IPS-18c (cell line): ENCODE measurements around the gene SIRPB1.

Experiments used
- H3K4me3 ChIP-seq: 2 replicates; pipeline ENCODE4 v1.7.0; 2013; ENCODE audit warnings: low read depth, mild to moderate bottlenecking, low read length, moderate library complexity; ENCODE audit not compliant: insufficient read depth
- H3K9me3 ChIP-seq: one replicate; pipeline ENCODE4 v1.6.1; 2013; ENCODE audit warnings: mild to moderate bottlenecking, low read length, moderate library complexity; ENCODE audit not compliant: control insufficient read depth, insufficient read depth

Gene SIRPB1

GRCh38 chr20:1619861-1620444 lies at the start of gene SIRPB1:
Gene SIRPB1, minus strand, starts transcription at chr20:1620009. Its CDS starts 65 bp downstream, at chr20:1619944.
- no peak within 1 kb of the TSS for H3K4me3 ChIP-seq
- H3K9me3 ChIP-seq, result no peaks in the 10 kb centered on the region

DNA sequence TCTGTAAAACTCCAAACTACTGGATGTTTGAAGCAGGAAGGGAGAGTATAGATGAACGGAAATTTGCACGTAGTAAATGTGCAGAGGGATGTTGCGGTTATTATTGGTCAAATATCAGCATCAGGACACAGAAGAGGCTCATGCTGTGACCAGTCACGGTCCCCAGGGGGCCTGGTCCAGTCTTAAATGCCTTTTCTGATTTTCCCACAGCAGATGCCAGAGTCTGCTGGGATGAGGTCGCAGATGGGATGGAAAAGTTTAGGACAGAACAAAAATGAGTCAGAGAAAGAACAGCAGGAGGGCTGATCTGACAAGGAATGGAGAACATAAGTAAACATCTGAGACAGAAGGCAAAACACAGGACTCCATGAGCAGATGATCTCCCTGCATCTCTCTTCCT lies 49.5 kb upstream of the SIRPB1 start:
- Histone ChIP-seq H3K9me3 (no peaks in the 10 kb centered on the region), H3K4me3 (no peak overlapping the region)

- Histone ChIP-seq H3K9me3 (no peaks in the 10 kb centered on the region), H3K4me3 (no peak overlapping the region)
Measured at GRCh38 chr20:1667502-1668085, 47.8 kb upstream of the SIRPB1 start.

- H3K9me3 ChIP-seq, result no peaks in the 10 kb centered on the region
- no peak overlapping the region for H3K4me3 ChIP-seq
Measured at GRCh38 chr20:1666802-1667201, 47.0 kb upstream of the SIRPB1 start.

- Histone ChIP-seq H3K9me3 (no peaks in the 10 kb centered on the region), H3K4me3 (no peak overlapping the region)
Measured at GRCh38 chr20:1665345-1665744, 45.5 kb upstream of the SIRPB1 start.

DNA sequence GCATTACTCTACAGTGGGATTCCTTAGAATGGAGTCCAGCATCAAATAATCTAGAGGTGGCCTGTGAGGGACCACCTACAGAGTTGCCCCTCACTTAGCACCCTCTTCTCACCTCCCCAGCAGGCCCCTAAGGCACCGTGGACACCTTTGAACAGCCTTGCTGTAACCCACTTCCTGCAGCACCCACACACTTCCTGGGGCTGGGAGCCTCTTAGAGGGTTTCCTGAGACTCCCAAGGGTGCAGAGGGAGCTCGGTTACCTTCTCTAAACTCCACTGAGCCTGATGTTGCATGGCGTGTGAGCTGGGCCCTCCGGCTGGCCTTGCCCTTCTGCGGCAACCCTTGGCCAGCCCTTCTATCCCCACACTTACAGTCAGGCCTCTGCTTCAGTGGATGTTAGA lies 45.1 kb upstream of the SIRPB1 start:
- H3K4me3 ChIP-seq, result no peak overlapping the region
- H3K9me3 ChIP-seq, result no peaks in the 10 kb centered on the region

DNA sequence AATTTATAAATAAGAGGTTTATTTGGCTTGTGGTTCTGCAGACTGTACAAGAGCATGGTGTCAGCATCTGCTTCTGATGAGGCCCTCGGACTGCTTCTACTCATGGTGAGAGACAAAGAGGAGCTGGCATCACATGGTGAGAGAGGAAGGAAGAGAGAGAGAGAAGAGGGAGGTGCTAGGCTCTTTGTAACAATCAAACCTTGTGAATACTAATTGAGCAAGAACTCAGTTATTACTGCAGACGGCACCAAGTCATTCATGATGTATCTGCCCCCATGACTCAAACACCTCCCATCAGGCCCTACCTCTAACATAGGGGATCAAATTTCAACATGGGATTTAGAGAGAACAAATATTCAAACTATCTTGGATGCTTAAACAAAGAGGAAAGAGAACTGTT lies 44.1 kb upstream of the SIRPB1 start:
- Histone ChIP-seq H3K9me3 (no peaks in the 10 kb centered on the region), H3K4me3 (no peak overlapping the region)

GRCh38 chr20:1661542-1662299 lies 41.9 kb upstream of the SIRPB1 start:
- Histone ChIP-seq H3K4me3 (no peak overlapping the region), H3K9me3 (no peaks in the 10 kb centered on the region)

DNA sequence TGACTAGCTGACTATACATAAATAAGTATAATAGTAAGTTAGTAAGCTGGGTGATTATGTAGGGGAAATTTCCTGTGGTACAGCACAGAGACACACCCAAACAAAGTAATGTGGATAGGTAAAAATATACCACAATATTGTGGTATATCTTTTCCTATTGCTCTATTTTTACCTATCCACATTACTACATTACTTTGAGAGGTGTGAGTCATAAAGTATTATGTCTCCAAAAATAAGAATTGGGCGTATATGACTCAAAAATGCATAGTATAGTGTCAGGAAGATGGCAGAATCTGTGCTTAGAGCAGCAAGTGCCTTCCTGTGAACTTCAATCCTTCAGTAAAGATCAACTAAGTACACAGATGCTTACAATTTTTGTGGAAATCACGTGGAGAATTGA lies 40.4 kb upstream of the SIRPB1 start:
- Histone ChIP-seq H3K9me3 (no peaks in the 10 kb centered on the region), H3K4me3 (no peak overlapping the region)

DNA sequence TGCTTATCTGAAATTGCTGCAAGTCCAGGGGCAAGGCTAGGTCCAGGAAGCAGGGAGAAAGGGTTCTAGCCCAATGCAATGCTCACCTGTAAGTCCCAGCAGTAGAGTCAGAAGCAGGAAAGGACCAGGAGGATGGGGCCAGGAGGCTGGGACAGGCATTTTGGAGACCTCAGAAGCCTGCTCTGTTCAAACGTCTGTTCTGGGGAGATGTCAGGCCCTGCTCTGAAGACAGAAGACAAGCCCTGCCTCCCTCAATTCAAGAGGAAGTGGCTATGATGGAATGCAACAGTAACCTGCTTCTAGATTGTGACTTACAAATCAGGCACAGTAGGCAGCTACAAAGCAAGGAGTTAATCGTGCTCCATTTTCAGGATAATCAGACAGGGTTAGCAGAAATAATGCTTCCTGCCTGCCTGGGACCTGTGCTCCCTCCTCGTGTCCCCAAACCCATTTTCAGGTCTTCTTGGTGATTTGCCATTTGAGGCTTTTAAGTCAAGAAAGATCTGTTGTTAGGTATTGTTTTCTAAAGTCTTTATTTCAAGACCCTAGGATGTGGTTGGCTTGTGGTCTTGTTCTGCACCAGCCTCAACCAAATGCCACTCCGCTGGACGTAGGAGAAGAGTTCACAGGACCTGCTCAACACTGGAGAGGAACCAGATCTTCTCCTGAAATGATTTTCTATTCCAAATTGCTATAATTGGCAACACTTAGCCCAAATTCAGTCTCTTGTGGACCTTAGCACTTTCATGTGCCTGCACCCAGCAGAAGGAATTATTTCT lies 37.9 kb upstream of the SIRPB1 start, which contains the start of gene SIRPG:
Gene SIRPG, minus strand, starts transcription at position 224 of the 779 bp plus-strand sequence. Its CDS starts 65 bp downstream, at position 159.
- no peak within 1 kb of the TSS for H3K4me3 ChIP-seq
- H3K9me3 ChIP-seq, result no peaks in the 10 kb centered on the region

GRCh38 chr20:1656844-1657243 lies 37.0 kb upstream of the SIRPB1 start:
- Histone ChIP-seq H3K9me3 (no peaks in the 10 kb centered on the region), H3K4me3 (no peak overlapping the region)

- no peak overlapping the region for H3K4me3 ChIP-seq
- H3K9me3 ChIP-seq, result no peaks in the 10 kb centered on the region
Measured at GRCh38 chr20:1654996-1655395, 35.2 kb upstream of the SIRPB1 start.

DNA sequence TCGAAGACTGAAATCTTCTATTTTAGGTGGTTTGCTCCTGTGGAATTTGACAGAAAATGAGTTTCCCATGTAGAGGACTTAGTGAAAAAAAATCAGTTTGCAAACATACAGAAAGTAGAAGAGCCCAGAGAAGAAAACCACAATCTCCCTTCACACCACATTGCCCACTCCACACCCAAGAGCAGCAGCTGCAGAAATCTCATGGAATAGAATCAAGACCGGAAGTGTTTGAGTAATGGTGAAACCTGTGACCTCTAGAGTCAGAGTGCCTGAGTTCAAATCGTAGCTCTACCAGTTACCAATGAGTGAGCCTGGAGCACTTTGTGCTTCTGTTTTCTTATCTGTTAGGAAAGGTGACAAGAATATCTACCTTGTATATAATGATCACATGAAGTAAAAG lies 33.2 kb upstream of the SIRPB1 start:
- Histone ChIP-seq H3K9me3 (no peaks in the 10 kb centered on the region), H3K4me3 (no peak overlapping the region)

DNA sequence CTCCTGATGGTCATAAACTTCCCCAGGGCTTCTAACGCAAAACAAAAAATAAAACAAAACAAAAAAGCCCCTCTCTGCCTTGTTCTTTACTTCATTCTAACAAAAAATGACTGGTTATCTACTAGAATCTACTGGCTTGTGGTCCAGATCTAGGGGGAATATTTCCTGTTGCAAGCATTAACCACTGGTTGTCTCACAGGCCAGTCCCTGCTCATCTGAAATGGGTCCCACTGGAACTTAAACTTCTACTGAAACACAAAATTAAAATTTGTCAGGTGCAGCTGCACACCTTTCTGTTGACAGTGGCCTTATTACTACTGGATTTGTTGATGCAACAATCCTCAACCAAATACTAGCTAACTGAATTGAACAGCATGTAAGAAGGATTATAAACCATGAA lies 32.3 kb upstream of the SIRPB1 start:
- no peaks in the 10 kb centered on the region for H3K9me3 ChIP-seq

DNA sequence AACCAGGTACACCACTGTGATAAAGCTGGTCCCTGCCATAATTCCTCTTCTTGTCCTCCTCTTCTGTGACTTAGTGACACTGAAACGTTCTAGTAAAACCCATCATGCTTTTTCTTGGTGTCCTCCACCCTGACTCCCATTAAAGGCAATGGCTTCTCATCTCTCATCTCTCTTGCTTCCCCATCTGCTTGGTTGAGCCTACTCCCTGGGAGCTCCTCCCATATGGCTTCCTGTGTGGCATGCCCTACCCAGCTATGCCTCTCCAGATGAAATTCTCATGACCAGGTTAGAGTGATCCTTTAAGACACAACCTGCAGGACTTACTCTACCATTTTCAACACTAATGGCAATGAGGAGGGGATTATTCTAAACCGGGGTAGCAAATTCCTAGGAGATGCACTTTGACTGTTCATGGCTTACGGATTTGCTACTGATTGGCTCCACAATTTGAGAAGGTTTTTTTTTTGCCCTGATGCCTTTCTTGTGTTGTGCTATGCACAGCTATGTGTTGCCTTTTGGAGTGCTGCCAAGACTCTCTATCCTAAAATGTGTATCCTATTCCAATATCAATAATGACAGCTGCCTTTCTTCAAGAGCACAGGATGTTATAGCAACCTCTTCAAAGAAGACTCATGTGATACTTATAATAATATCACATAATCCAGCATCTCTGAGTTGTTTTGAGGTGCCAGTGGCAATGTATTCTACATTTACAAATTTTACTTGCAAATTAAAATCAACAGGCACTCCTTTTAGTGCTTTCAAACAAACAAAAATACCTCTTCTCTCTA lies 31.7 kb upstream of the SIRPB1 start:
- H3K4me3 ChIP-seq, result no peak overlapping the region
- H3K9me3 ChIP-seq, result no peaks in the 10 kb centered on the region

More for the DNA sequence above, 32.3 kb upstream of the SIRPB1 start:
- no peak overlapping the region for H3K4me3 ChIP-seq

- Histone ChIP-seq H3K9me3 (no peaks in the 10 kb centered on the region), H3K4me3 (no peak overlapping the region)
Measured at GRCh38 chr20:1648101-1648500, 28.3 kb upstream of the SIRPB1 start.

DNA sequence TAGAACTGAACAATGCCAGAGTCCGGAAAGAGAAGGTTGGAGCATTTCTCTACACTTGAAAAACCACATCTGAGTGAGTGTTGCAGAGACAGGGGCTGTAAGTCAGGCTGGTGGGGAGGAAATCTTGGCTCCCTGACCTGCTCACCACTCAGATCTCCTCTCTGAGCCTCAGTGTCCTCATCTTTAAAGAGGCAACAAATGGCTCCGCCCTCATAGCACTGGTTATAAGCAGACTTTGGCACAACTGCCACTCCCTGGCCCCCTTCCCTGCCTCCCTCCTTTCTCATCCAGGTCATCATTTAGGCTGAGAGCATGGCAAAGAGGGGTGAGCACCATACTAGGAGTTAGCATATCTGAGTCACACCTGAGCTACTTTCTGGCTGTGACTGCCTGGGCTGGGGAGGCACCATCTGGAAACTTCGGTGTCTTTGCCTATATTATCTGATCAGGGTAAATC lies 27.2 kb upstream of the SIRPB1 start:
- no peaks in the 10 kb centered on the region for H3K9me3 ChIP-seq

More for the DNA sequence above, 27.2 kb upstream of the SIRPB1 start:
- no peak overlapping the region for H3K4me3 ChIP-seq
